ENCODE data around the gene HECTD1.
"Not testable (repeated sequence)": the region's sequence is repeated elsewhere in the genome, so short reads cannot be mapped to it uniquely, and the experiment has no call there.

Gene HECTD1

DNA sequence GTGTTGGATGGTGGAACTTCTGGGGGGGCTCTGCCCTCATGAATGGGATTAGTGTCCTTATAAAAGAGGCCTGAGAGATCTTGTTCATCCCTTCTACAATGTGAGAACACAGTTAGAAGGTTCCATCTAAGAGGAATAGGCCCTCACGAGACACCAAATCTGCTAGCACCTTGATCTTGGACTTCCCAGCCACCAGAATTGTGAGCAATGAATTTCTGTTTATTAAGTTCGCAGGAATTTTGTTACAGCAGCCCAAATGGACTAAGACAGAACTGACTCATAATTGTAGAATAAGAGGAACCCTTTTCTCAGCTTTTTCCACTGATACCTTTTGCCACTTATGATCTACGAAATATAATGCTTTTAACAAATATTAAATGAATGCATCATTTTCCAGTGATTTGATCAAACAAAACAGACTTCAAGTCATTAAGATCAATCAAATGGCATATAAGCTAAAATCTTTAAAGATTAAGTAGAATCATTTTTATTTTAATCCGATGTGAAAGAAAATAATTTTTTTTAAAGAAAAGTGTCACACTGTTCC is 68.2 kb downstream of the HECTD1 start:
- DNase-seq: no peak

DNA sequence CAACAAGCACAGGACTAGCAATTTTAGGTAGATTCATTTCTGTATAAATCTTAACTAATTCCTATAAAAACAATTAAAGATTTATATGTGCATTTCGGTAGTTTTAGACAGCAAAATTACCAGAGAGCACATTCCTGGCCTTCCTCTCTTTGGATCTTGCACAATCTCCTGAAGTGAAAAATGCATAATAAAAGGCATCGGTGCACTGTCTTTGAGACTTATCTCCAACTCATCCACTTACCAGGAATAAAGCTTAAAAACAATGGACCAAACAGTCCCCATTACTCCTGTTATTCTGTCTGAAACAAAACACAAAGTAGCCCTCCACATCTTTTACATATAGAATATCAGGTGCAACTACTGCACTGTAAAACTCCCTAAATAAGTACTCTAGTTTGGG is 69.3 kb downstream of the HECTD1 start:
- DNase-seq: no peak

DNA sequence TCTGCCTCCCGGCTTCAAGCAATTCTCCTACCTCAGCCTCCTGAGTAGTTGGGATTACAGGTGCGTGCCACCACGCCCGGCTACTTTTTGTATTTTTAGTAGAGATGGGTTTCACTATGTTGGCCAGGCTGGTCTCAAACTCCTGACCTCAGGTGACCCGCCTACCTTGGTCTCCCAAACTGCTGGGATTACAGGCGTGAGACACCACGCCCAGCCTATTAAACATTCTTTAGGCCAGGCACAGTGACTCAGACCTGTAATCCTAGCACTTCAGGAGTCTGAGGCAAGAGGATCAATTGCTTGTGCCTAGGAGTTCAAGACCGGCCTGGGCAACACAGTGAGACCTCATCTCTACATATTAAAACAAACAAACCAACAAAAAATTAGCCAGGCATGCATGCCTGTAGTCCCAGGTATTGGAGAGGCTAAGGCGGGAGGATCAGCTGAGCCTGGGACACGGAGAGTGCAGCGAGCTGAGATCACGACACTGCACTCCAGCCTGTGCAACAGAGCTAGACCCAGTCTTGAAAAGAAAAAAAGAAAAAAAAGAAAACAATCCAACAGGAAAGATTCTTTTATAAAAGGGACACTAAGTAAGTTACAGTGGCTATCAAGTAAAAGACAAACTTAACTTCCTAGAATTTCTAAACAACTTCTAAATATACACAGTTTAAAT is 70.2 kb downstream of the HECTD1 start:
- no peak for DNase-seq

DNA sequence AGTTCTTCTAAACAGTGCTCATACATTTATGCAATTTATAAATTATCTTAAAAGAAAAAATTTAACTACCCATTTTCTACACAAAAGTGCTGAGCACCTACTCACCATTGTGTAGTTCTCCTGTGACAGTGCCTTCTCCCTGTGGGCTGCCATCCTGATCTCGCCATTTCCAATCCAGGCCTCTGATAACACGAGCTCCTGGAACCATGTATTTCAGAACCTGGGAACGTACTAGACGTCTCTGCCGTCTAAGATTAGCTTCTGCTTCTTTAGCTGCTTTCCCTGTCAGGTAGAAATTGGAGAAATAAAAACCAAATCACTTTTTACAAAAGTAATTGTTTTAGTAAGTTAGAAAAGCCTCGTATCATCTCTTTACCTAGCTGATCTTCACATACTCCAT is 74.5 kb downstream of the HECTD1 start:
- no peak for DNase-seq

DNA sequence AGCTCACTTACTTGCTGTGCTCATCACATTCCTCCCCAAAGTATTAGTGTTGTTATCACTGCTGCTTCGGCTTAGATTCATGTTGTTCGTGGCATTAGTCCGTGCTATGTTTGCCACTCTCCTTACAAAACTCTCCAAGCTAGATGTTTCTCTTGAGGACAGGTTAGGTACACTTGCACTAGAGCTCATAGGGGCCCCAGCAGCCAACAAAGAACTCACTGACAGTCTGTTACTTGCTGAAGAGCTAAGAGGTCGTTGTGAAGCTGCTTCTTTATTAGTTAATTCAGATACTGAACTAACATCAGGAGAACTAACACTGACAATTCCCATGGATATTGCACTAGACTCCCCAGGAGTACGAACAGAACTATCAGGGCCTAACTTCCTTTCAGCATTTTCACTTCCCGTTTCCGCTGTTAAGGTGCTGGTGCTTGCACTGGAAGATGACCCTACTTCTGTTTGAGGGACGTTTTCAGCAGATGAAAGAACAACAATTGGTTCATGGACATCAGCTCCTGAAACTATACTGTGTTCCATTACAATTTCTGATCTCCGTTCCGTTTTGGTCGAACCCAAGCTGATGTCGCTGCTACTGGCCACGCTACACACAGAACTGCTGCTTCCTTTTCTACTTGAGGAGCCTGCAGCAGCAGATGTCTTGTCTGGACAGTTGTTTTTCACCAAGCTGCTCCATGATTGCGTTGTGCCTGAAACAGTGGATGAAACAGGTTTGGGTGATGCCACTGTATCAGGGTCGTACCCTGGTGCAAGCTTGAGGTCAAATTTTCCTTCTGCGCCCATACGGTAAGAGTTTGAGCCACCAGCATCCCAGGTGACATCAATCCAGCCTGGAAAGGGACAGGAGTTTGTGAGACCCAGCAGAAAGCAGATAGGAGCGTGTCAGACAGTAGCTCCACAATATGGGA is 78.7 kb downstream of the HECTD1 start:
- no peak for DNase-seq

DNA sequence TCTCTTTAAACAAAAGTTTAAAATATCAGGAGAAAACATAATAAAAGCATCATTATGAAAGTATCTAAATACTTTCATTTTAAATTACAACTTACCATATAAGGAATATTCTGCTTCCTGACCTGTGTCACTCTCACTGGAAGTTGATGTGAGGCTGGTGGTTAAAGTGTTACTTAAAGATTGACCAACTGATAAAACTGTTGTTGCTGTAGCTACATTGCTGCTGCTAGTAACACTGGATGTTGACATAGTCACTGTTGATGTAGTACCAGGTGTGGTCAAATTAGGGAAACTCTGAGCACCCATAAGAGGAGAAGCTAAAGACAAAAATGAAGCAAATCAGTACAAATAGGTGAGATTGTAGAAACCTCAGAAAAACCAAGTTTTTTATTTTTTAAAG is 79.9 kb downstream of the HECTD1 start:
- no peak for DNase-seq

DNA sequence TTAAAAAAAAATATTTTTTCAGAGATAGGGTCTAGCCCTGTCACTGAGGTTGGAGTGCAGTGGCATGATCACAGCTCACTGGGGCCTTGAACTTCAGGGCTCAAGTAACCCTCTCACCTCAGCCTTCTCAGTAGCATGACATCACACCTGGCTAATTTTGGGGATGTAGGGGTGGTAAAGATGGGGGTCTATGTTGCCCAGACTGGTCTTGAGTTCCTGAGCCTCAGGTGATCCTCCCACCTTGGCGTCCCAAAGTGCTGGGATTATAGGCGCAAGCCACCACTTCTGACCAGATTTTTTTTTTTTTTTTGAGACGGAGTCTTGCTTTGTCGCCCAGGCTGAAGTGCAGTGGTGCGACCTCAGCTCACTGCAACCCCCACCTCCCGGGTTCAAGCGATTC is 80.9 kb downstream of the HECTD1 start:
- DNase-seq: no peak

DNA sequence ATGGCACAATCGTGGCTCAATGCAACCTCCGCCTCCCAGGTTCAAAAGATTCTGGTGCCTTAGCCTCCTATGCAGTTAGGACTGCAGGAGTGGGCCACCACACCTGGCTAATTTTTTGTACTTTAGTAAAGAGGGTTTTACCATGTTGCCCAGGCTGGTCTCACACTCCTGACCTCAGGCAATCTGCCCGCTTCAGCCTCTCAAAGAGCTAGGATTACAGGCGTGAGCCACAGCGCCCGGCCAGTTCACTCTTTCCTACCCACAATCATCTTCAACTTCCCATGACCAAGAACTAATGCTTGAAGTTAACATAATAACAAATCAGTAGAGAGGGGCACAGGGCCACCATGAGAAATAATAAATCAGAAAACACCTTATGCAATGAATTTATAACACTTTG is 82.4 kb downstream of the HECTD1 start:
- no peak for DNase-seq

DNA sequence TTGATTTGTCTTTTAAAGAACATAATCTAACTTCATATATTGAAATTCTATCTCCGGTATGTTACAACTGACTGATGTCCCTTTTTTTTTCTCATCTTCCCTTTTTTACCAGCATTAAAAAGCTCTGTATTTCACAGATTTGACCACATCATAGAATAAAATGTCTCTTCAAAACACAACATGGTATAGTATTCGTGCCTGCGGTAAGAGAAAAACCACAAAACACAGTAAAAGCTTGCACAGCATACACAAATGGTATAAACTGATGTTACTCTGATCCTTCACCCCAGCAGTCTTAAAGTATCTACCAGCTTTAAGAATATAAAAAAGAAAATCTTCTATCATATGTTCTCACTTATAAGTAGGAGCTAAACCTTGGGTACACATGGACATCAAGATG is 83.4 kb downstream of the HECTD1 start:
- DNase-seq: no peak

DNA sequence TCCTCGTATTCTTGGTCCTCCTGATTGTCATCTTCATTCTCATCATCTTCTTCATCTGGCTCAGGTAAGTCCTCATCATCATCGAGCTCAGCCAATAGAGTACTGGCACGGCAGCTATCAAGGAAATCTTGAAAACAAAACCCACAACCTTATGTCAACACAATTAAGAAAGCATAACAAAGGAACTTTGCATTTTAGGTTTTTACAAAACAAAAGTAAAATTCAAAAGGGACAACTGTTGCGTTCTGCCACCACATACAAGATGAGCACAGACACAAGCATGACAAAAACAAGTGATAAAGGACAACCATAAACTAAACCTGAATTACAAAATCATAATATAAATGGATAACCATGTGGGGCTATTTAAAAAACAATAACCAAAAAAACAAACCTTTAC is 84.7 kb downstream of the HECTD1 start:
- DNase-seq: no peak

DNA sequence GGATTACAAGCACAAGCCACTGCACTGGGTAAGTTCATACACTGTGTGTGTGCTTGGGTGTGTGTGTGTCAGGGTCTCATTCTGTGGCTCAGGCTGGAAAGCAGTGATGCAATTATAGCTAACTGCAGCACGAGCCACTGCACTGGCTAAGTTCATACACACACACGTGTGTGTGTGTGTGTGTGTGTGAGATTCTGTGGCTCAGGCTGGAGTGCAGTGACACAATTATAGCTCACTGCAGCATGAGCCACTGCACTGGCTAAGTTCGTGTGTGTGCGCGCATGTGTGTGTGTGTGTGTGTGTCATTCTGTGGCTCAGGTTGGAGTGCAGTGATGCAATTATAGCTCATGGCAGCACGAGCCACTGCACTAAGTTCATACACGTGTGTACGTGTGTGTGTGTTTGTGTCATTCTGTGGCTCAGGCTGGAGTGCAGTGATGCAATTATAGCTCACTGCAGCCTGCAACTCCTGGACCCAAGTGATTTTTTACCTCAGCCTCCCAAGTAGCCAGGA is 85.4 kb downstream of the HECTD1 start:
- DNase-seq: no peak

DNA sequence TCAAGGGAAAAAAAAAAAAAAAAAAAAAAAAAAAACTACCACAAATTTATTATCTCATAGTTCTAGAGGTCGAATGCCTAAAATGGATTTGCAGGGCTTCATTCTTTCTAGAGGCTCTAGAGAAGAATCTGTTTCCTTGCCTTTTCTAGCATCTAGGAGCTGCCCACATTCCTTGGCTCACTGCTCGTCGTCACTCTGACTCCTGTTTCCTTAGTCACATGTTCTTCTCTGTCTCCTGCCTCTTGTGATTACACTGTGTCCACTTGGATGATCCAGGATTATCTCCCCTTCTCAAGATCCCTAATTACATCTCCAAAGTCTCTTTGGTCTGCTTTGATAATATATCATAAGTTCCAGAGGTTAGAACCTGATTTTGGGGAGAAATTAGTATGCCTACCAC is 88.7 kb downstream of the HECTD1 start:
- no peak for DNase-seq

DNA sequence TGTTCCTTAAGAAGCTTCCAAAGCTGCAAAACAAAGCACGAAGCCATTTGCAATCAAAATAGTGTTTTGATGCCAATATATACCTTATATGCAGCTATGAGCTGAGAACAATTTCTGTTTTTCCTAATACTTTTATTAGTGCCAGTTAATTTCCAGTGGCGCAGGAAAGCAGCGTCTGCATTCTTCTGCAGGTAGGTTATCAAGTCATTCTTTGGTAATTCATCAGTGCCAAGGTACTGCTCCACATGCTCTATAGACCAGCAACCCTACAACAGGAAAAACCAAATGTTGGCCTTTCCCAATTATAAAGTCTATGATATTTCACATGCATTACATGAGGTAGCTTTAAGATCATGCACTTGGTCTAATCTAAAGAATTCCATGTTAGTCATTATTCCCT is 93.8 kb downstream of the HECTD1 start:
- DNase-seq: no peak

DNA sequence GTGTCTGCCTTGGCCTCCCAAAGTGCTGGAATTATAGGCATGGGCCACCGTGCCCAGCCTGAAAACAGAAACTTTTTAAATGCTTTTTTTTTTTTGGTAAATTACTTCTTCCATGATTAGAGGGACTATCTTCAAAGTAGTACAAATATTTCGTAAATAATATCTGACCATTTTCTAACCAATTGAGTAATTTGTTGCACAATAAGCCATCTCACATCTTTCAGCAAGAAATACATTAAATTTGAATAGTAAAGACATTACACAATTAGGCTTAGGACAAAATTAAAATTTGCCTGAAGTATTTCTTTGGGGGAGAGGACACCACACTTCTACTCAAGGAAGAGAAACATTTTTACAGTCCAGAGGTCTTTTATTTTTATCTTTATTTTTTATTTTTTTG is 96.7 kb downstream of the HECTD1 start:
- no peak for DNase-seq

DNA sequence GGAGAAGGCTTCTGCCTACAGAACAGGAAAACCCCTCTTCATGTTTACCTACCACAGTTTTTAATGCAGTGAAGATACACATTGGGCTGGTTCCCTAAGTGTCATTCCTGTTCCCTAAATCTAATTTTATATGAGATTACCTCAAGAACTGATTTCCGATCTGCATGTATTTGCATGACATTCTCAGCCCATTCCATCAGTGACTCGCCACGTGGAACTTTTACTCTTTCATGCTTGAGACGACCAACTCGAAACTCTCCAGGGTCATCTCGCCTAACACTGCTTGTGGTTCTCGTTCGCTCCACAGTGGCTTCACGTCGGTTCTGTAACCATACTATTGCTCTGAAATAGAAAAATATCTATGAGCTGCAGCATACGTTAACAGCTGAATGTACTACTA is 98.3 kb downstream of the HECTD1 start:
- no peak for DNase-seq

DNA sequence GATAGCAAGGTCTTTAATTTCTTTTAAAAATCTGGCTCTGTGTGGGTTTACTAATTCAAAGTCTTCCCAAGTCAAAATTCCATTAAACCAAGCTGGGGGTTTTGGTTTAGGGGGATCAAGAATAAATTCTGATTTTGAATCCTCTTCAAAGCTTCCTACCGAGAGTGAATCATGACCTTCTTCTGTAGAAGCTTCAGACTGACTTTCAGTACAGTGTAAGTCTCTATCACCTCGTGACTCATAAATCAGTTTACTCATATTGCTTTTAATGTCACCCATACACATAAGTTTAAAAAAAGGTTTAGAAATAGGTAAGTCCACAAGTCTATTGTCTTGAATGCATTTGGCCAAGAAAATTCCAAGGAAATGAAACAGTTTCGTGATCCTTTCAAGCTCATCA is 100.8 kb downstream of the HECTD1 start:
- DNase-seq: no peak

DNA sequence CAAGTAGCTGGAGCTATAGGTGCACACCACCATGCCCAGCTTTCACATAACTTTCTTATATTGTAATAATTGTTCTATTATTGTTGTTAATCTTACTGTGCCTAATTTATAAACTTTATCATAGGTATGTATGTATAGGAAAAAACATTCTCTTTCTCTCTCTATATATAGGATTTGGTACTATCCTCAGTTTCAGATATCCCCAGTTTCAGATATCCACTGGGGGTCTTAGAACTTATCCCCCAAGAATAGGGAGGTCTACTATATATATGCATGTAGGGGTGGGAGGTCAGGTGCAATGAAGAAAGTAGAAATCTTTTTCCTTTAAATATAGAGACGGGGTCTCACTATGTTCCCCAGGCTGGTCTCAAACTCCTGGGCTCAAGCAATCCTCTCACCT is 110.5 kb downstream of the HECTD1 start:
- DNase-seq: no peak

DNA sequence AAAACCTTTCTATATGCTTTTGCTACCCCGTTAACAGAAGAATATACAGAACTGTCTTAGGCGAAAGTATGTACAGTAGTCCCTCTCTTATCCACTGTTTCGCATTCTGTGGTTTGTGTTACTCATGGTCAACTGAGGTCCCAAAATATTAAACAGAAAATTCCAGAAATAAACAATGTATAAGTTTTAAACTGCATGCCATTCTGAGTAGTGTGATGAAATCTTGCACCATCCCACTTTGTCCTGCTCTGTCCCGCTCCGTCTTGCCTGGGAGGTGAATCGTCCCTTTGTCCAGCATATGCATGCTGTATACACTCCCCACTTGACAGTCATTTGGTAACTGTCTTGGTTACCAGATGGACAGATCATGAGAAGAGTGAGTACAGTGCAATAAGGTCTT is 111.3 kb downstream of the HECTD1 start:
- no peak for DNase-seq

DNA sequence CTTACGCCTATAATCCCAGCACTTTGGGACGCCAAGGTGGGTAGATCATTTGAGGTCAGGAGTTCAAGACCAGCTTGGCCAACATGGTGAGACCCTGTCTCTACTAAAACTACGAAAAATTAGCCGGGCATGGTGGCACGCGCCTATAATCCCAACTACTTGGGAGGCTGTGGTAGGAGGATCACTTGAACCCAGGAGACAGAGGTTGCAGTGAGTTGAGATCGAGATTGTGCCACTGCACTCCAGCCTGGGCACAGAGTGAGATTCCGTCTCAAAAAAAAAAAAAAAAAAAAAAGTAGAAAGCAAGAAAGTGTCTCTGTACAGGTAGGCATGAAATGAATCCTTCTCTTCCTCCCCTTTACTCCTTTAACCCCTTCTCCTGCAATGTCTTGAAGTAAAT is 111.8 kb downstream of the HECTD1 start:
- not testable (repeated sequence) for DNase-seq

DNA sequence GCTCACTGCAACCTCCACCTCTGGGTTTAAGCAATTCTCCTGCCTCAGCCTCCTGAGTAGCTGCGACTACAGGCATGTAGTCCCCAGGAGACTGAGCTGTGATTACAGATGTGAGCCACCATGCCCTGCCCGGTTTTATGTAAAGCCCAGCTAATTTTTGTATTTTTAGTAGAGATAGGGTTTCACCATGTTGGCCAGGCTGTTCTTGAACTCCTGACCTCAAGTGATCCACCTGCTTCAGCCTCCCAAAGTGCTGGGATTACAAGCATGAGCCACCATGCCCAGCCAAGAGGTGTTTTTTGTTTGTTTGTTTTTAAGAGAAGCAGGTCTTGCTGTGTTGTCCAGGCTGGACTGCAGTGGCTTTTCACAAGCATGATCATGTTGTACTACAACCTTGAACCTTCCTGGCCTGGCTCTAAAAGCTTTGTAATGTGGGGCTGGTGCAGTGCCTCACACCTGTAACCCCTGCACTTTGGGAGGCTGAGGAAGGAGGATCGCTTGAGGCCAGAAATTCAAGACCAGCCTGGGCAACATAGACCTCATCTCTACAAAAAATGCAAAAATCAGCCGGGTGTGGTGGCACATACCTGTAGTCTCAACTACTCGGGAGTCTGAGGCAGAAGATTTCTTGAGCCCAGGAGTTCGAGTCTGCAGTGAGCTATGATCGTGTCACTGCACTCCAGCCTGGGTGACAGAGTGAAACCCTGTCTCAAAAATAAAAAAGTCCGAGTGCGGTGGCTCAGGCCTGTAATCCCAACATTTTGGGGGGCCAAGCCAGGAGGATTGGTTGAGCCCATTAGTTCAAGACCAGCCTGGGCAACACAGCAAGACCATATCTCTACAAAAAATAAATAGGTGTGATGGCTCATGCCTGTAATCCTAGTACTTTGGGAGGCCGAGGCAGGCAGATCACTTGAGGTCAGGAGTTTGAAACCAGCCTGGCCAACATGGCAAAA is 113.4 kb downstream of the HECTD1 start:
- DNase-seq: not testable (repeated sequence)

DNA sequence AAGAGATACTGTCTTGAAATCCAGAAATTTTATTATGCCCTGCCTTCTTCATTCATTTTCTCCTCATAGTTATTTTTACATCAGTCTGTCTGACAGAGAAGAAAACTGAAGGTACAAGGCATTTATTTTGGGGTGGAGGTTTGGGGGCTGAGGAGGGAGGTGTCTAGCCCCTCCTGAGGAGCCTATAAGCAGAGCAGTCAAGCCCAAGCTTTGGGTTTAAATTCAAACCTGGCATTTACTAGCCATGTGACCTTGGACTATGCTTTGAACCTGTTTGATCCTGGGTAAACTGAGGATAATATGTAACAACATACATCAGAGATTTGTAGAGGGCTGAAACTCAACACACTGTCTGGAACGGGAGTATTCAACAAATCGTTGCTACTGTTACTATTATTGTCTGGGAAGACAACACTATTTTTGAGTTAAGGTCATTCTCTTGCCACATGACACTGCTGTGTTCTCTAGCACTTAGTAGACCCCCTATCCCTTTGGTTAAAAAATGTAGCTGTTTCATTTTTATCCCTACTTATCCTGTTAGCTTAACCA is 115.4 kb downstream of the HECTD1 start:
- no peak for DNase-seq

Measured in NCI-H1105 (cell line).